ENCODE results near the gene TCN2. TPM values are rescaled to one million over a fixed set of nuclear protein-coding genes. Genes with fewer than 3 reads are reported as not detected.
"Not testable (repeated sequence)": the region's sequence is repeated elsewhere in the genome, so short reads cannot be mapped to it uniquely, and the experiment has no call there.

Gene TCN2
- total and polyA plus RNA-seq, 4 donors: 10.6 to 60.9 (median 30.6) TPM

GRCh38 chr22:30614268-30614667 is 7.3 kb downstream of the TCN2 start:
- Histone ChIP-seq H3K9ac (ENCODE audit: insufficient read depth in 1 of 2, low read length in 2 of 2) (no peak overlapping the region), H3K27me3 (ENCODE audit: control insufficient read depth in 3 of 3, insufficient read depth in 3 of 3, low read length in 2 of 3) (no peaks in the 10 kb centered on the region), H3K36me3 (ENCODE audit: control insufficient read depth in 4 of 4, insufficient read depth in 4 of 4, low read length in 4 of 4) (peaks cover 0 to 25% (median 9%) of the 10 kb centered on the region in 4 donors), H3K4me3 (no peak overlapping the region), H3K27ac (ENCODE audit: low read depth in 1 of 2, low read length in 1 of 2) (no peak overlapping the region), H3K9me3 (ENCODE audit: control insufficient read depth in 4 of 4, insufficient read depth in 3 of 4, low read length in 3 of 4) (no peaks in the 10 kb centered on the region), H3K4me1 (ENCODE audit: control insufficient read depth in 5 of 5, insufficient read depth in 5 of 5, low read length in 5 of 5) (peaks cover 0 to 2% (median 0%) of the 10 kb centered on the region in 5 donors)
- 92 to 95% methylated on average over 7 of the region's 7 CpGs for WGBS, 2 donors
- no peak for DNase-seq
- no peak for TF ChIP-seq CTCF (IDR thresholded peaks at IDR 0.05; ENCODE audit: control extremely low read depth, extremely low read depth)
- ATAC-seq (ENCODE audit: insufficient read depth, low FRiP score): no peak

GRCh38 chr22:30614879-30615278 is 7.9 kb downstream of the TCN2 start:
- no peaks in the 10 kb centered on the region for H3K9me3 ChIP-seq (ENCODE audit: control insufficient read depth in 4 of 4, insufficient read depth in 3 of 4, low read length in 3 of 4)
- H3K36me3 ChIP-seq (ENCODE audit: control insufficient read depth in 4 of 4, insufficient read depth in 4 of 4, low read length in 4 of 4): peaks cover 2 to 25% (median 9%) of the 10 kb centered on the region in 4 donors
- ATAC-seq (ENCODE audit: insufficient read depth, low FRiP score) (no peak), DNase-seq (no peak)
- no peaks in the 10 kb centered on the region for H3K4me1 ChIP-seq (ENCODE audit: control insufficient read depth in 5 of 5, insufficient read depth in 5 of 5, low read length in 5 of 5)
- no peak for TF ChIP-seq CTCF (IDR thresholded peaks at IDR 0.05; ENCODE audit: control extremely low read depth, extremely low read depth)
- H3K4me3 ChIP-seq: no peak overlapping the region
- no peaks in the 10 kb centered on the region for H3K27me3 ChIP-seq (ENCODE audit: control insufficient read depth in 3 of 3, insufficient read depth in 3 of 3, low read length in 2 of 3)
- H3K27ac ChIP-seq (ENCODE audit: low read depth in 1 of 2, low read length in 1 of 2): no peak overlapping the region
- no peak overlapping the region for H3K9ac ChIP-seq (ENCODE audit: insufficient read depth in 1 of 2, low read length in 2 of 2)

GRCh38 chr22:30615543-30615954 is 8.6 kb downstream of the TCN2 start:
- 51 to 74% methylated on average over 7 of the region's 7 CpGs for WGBS, 2 donors
- Histone ChIP-seq H3K27me3 (ENCODE audit: control insufficient read depth in 3 of 3, insufficient read depth in 3 of 3, low read length in 2 of 3) (no peaks in the 10 kb centered on the region), H3K4me1 (ENCODE audit: control insufficient read depth in 5 of 5, insufficient read depth in 5 of 5, low read length in 5 of 5) (no peaks in the 10 kb centered on the region), H3K9me3 (ENCODE audit: control insufficient read depth in 4 of 4, insufficient read depth in 3 of 4, low read length in 3 of 4) (no peaks in the 10 kb centered on the region), H3K4me3 (no peak overlapping the region), H3K36me3 (ENCODE audit: control insufficient read depth in 4 of 4, insufficient read depth in 4 of 4, low read length in 4 of 4) (peaks cover 2 to 25% (median 9%) of the 10 kb centered on the region in 4 donors), H3K27ac (ENCODE audit: low read depth in 1 of 2, low read length in 1 of 2) (no peak overlapping the region), H3K9ac (ENCODE audit: insufficient read depth in 1 of 2, low read length in 2 of 2) (no peak overlapping the region)
- DNase-seq (no peak), ATAC-seq (ENCODE audit: insufficient read depth, low FRiP score) (no peak)
- TF ChIP-seq CTCF (IDR thresholded peaks at IDR 0.05; ENCODE audit: control extremely low read depth, extremely low read depth): no peak

- DNase-seq (no peak), ATAC-seq (ENCODE audit: insufficient read depth, low FRiP score) (no peak)
- Histone ChIP-seq H3K9me3 (ENCODE audit: control insufficient read depth in 4 of 4, insufficient read depth in 3 of 4, low read length in 3 of 4) (no peaks in the 10 kb centered on the region), H3K36me3 (ENCODE audit: control insufficient read depth in 4 of 4, insufficient read depth in 4 of 4, low read length in 4 of 4) (peaks cover under 1 to 18% (median 7%) of the 10 kb centered on the region in 4 donors), H3K4me1 (ENCODE audit: control insufficient read depth in 5 of 5, insufficient read depth in 5 of 5, low read length in 5 of 5) (no peaks in the 10 kb centered on the region), H3K9ac (ENCODE audit: insufficient read depth in 1 of 2, low read length in 2 of 2) (no peak overlapping the region), H3K27me3 (ENCODE audit: control insufficient read depth in 3 of 3, insufficient read depth in 3 of 3, low read length in 2 of 3) (no peaks in the 10 kb centered on the region), H3K4me3 (no peak overlapping the region), H3K27ac (ENCODE audit: low read depth in 1 of 2, low read length in 1 of 2) (no peak overlapping the region)
- WGBS, 2 donors: 80 to 85% methylated on average over 6 of the region's 6 CpGs
- no peak for TF ChIP-seq CTCF (IDR thresholded peaks at IDR 0.05; ENCODE audit: control extremely low read depth, extremely low read depth)
These were observed 10.8 kb downstream of the TCN2 start for GRCh38 chr22:30617819-30618218.

- WGBS, 2 donors: 85 to 94% methylated on average over 6 of the region's 6 CpGs
- H3K27ac ChIP-seq (ENCODE audit: low read depth in 1 of 2, low read length in 1 of 2); H3K4me3 ChIP-seq; H3K4me1 ChIP-seq (ENCODE audit: control insufficient read depth in 5 of 5, insufficient read depth in 5 of 5, low read length in 5 of 5); H3K9me3 ChIP-seq (ENCODE audit: control insufficient read depth in 4 of 4, insufficient read depth in 3 of 4, low read length in 3 of 4); H3K27me3 ChIP-seq (ENCODE audit: control insufficient read depth in 3 of 3, insufficient read depth in 3 of 3, low read length in 2 of 3); ATAC-seq (ENCODE audit: insufficient read depth, low FRiP score); DNase-seq; H3K9ac ChIP-seq (ENCODE audit: insufficient read depth in 1 of 2, low read length in 2 of 2): not testable (repeated sequence)
- peaks cover 0 to 14% (median 5%) of the 10 kb centered on the region in 4 donors for H3K36me3 ChIP-seq (ENCODE audit: control insufficient read depth in 4 of 4, insufficient read depth in 4 of 4, low read length in 4 of 4)
These were observed 12.9 kb downstream of the TCN2 start for GRCh38 chr22:30619909-30620308.

Data from lung (tissue), 12 donors.